Astrocyte (in vitro differentiated cells and primary cell): Measurements from ENCODE around the gene ABCC3.

Source experiments
- CTCF ChIP-seq: IDR thresholded peaks from 2 replicates; pipeline ENCODE4 v1.5.1; 2011; ENCODE audit warnings: low read depth, mild to moderate bottlenecking, inconsistent platforms, low read length, moderate library complexity; ENCODE audit not compliant: insufficient read depth
- EZH2 ChIP-seq: IDR thresholded peaks from 2 replicates; pipeline ENCODE4 v1.6.1; 2012; ENCODE audit warnings: mild to moderate bottlenecking, low read length, inconsistent platforms; ENCODE audit not compliant: insufficient read depth

- TF ChIP-seq CTCF (no peak), EZH2 (no peak)
These were observed 48.8 kb upstream of the ABCC3 start for GRCh38 chr17:50585891-50586290.
